Skeletal muscle cell (primary cell): ENCODE measurements around the gene RAD51B.

Experiments used
- DNase-seq: peaks from one replicate; pipeline ENCODE4 v3.0.0-alpha.2; 2010; ENCODE audit warnings: low read depth
- H3K4me3 ChIP-seq: 2 replicates; pipeline ENCODE4 v1.5.1; 2011; ENCODE audit warnings: low read depth, mild to moderate bottlenecking, control low read depth, low read length, moderate library complexity

RAD51B gene

GRCh38 chr14:68124050-68124449 is 304.5 kb downstream of the RAD51B start:
- H3K4me3 ChIP-seq: no peak overlapping the region
- no peak for DNase-seq

- no peak for DNase-seq
- no peak overlapping the region for H3K4me3 ChIP-seq
Observed at GRCh38 chr14:68124979-68125731, 305.6 kb downstream of the RAD51B start.

- DNase-seq: no peak
- H3K4me3 ChIP-seq: no peak overlapping the region
Observed at GRCh38 chr14:68127166-68127565, 307.6 kb downstream of the RAD51B start.

GRCh38 chr14:68131907-68132306 is 312.3 kb downstream of the RAD51B start:
- no peak for DNase-seq
- H3K4me3 ChIP-seq: no peak overlapping the region

- no peak overlapping the region for H3K4me3 ChIP-seq
- DNase-seq: no peak
Observed at GRCh38 chr14:68132563-68133121, 313.1 kb downstream of the RAD51B start.

GRCh38 chr14:68133856-68134255 is 314.3 kb downstream of the RAD51B start:
- H3K4me3 ChIP-seq: no peak overlapping the region
- no peak for DNase-seq

- DNase-seq: no peak
- no peak overlapping the region for H3K4me3 ChIP-seq
Observed at GRCh38 chr14:68135028-68135427, 315.4 kb downstream of the RAD51B start.

GRCh38 chr14:68135566-68135965 is 316.0 kb downstream of the RAD51B start:
- no peak for DNase-seq
- H3K4me3 ChIP-seq: no peak overlapping the region

GRCh38 chr14:68137704-68138619 is 318.4 kb downstream of the RAD51B start:
- peak; percentile 87 for DNase-seq

GRCh38 chr14:68139431-68140075 is 320.0 kb downstream of the RAD51B start:
- no peak for DNase-seq
- H3K4me3 ChIP-seq: no peak overlapping the region

More at GRCh38 chr14:68137704-68138619, 318.4 kb downstream of the RAD51B start:
- H3K4me3 ChIP-seq: no peak overlapping the region

GRCh38 chr14:68140076-68140741 is 320.6 kb downstream of the RAD51B start:
- no peak overlapping the region for H3K4me3 ChIP-seq
- peak; percentile 92 for DNase-seq

GRCh38 chr14:68140806-68141205 is 321.2 kb downstream of the RAD51B start:
- H3K4me3 ChIP-seq: no peak overlapping the region
- no peak for DNase-seq

- DNase-seq: no peak
- H3K4me3 ChIP-seq: no peak overlapping the region
Observed at GRCh38 chr14:68141281-68142088, 321.9 kb downstream of the RAD51B start.

GRCh38 chr14:68143341-68143841 is 323.8 kb downstream of the RAD51B start:
- peak; percentile 94 for DNase-seq
- no peak overlapping the region for H3K4me3 ChIP-seq

GRCh38 chr14:68144051-68144681 is 324.6 kb downstream of the RAD51B start:
- H3K4me3 ChIP-seq: no peak overlapping the region

GRCh38 chr14:68145036-68145435 is 325.5 kb downstream of the RAD51B start:
- no peak overlapping the region for H3K4me3 ChIP-seq
- DNase-seq: no peak

More at GRCh38 chr14:68144051-68144681, 324.6 kb downstream of the RAD51B start:
- peak; percentile 95 for DNase-seq

- no peak overlapping the region for H3K4me3 ChIP-seq
- DNase-seq: no peak
Observed at GRCh38 chr14:68145539-68145938, 326.0 kb downstream of the RAD51B start.

GRCh38 chr14:68146818-68147217 is 327.2 kb downstream of the RAD51B start:
- no peak overlapping the region for H3K4me3 ChIP-seq
- DNase-seq: peak; percentile 88
